ENCODE measurements around the gene CCNK. TPM values are rescaled to one million over a fixed set of nuclear protein-coding genes. Genes with fewer than 3 reads are reported as not detected.

The CCNK gene
- total and polyA plus RNA-seq, 4 experiments from 2014 or later: 7.0 to 83.4 (median 48.6) TPM

GRCh38 chr14:99552021-99552553 lies 70.9 kb downstream of the CCNK start:
- Histone ChIP-seq H3K27me3 (ENCODE audit: insufficient read depth, low read length) (no peaks in the 10 kb centered on the region), H3K27ac (ENCODE audit: low read depth, low read length) (no peak overlapping the region)
- no peak overlapping the region for H3K27ac Mint-ChIP-seq

GRCh38 chr14:99552572-99553216 lies 71.5 kb downstream of the CCNK start:
- no peak overlapping the region for H3K4me3 Mint-ChIP-seq
- DNase-seq: no peak
- Histone ChIP-seq H3K9me3 (ENCODE audit: control insufficient read depth in 1 of 2, low read length in 2 of 2) (no peaks in the 10 kb centered on the region), H3K27me3 (ENCODE audit: insufficient read depth, low read length) (no peaks in the 10 kb centered on the region), H3K36me3 (ENCODE audit: insufficient read depth, low read length) (no peaks in the 10 kb centered on the region), H3K4me3 (ENCODE audit: low read length in 2 of 2) (no peak overlapping the region), H3K27ac (ENCODE audit: low read depth, low read length) (no peak overlapping the region), H3K4me1 (ENCODE audit: insufficient read depth, low read length) (no peaks in the 10 kb centered on the region)
- no peak overlapping the region for H3K27ac Mint-ChIP-seq
- no peaks in the 10 kb centered on the region for H3K36me3 Mint-ChIP-seq
- intact Hi-C loops (cut with micrococcal nuclease): no loop called here
- ChIA-PET CTCF (ENCODE audit: partially characterized antibody) (no interaction called here), POLR2A (ENCODE audit: partially characterized antibody) (no interaction called here)
- H3K9me3 Mint-ChIP-seq: no peaks in the 10 kb centered on the region
- peaks cover 0 to 15% (median 4%) of the 10 kb centered on the region in 4 donors for H3K4me1 Mint-ChIP-seq
- peaks cover 0 to 1% of the 10 kb centered on the region in 2 donors for H3K27me3 Mint-ChIP-seq

More at GRCh38 chr14:99552021-99552553, 70.9 kb downstream of the CCNK start:
- peaks cover 0 to 15% (median 4%) of the 10 kb centered on the region in 4 donors for H3K4me1 Mint-ChIP-seq
- H3K36me3 ChIP-seq (ENCODE audit: insufficient read depth, low read length): no peaks in the 10 kb centered on the region
- POLR2A ChIA-PET (ENCODE audit: partially characterized antibody): no interaction called here
- no peak overlapping the region for H3K4me3 Mint-ChIP-seq
- DNase-seq: no peak
- no peaks in the 10 kb centered on the region for H3K9me3 ChIP-seq (ENCODE audit: control insufficient read depth in 1 of 2, low read length in 2 of 2)
- H3K9me3 Mint-ChIP-seq: no peaks in the 10 kb centered on the region
- H3K4me1 ChIP-seq (ENCODE audit: insufficient read depth, low read length): no peaks in the 10 kb centered on the region
- no peaks in the 10 kb centered on the region for H3K36me3 Mint-ChIP-seq
- intact Hi-C loops (cut with micrococcal nuclease): no loop called here
- H3K27me3 Mint-ChIP-seq: peaks cover 0 to 1% of the 10 kb centered on the region in 2 donors
- CTCF ChIA-PET (ENCODE audit: partially characterized antibody): no interaction called here
- no peak overlapping the region for H3K4me3 ChIP-seq (ENCODE audit: low read length in 2 of 2)

GRCh38 chr14:99554184-99554583 lies 73.0 kb downstream of the CCNK start:
- Mint-ChIP-seq H3K4me3 (no peak overlapping the region), H3K4me1 (peaks cover 0 to 15% (median 2%) of the 10 kb centered on the region in 4 donors), H3K27me3 (peaks cover 0 to 1% of the 10 kb centered on the region in 2 donors), H3K9me3 (no peaks in the 10 kb centered on the region), H3K27ac (no peak overlapping the region), H3K36me3 (peaks cover 0 to 8% of the 10 kb centered on the region in 2 donors)
- DNase-seq: no peak
- CTCF ChIA-PET (ENCODE audit: partially characterized antibody): no interaction called here
- Histone ChIP-seq H3K36me3 (ENCODE audit: insufficient read depth, low read length) (no peaks in the 10 kb centered on the region), H3K4me1 (ENCODE audit: insufficient read depth, low read length) (no peaks in the 10 kb centered on the region), H3K4me3 (ENCODE audit: low read length in 2 of 2) (no peak overlapping the region), H3K27me3 (ENCODE audit: insufficient read depth, low read length) (no peaks in the 10 kb centered on the region), H3K9me3 (ENCODE audit: control insufficient read depth in 1 of 2, low read length in 2 of 2) (no peaks in the 10 kb centered on the region), H3K27ac (ENCODE audit: low read depth, low read length) (no peak overlapping the region)
- intact Hi-C loops (cut with micrococcal nuclease): no loop called here
- POLR2A ChIA-PET (ENCODE audit: partially characterized antibody): no interaction called here

- H3K4me1 ChIP-seq (ENCODE audit: insufficient read depth, low read length): no peaks in the 10 kb centered on the region
- Mint-ChIP-seq H3K27ac (no peak overlapping the region), H3K4me3 (no peak overlapping the region), H3K4me1 (peaks cover 0 to 7% (median 2%) of the 10 kb centered on the region in 4 donors), H3K9me3 (no peaks in the 10 kb centered on the region), H3K27me3 (peaks cover 0 to 1% of the 10 kb centered on the region in 2 donors), H3K36me3 (peaks cover 0 to 10% of the 10 kb centered on the region in 2 donors)
- POLR2A ChIA-PET (ENCODE audit: partially characterized antibody): no interaction called here
- CTCF ChIA-PET (ENCODE audit: partially characterized antibody): no interaction called here
- intact Hi-C loops (cut with micrococcal nuclease): no loop called here
- H3K36me3 ChIP-seq (ENCODE audit: insufficient read depth, low read length): no peaks in the 10 kb centered on the region
- H3K9me3 ChIP-seq (ENCODE audit: control insufficient read depth in 1 of 2, low read length in 2 of 2): no peaks in the 10 kb centered on the region
- no peak overlapping the region for H3K27ac ChIP-seq (ENCODE audit: low read depth, low read length)
- no peaks in the 10 kb centered on the region for H3K27me3 ChIP-seq (ENCODE audit: insufficient read depth, low read length)
- DNase-seq: no peak
- H3K4me3 ChIP-seq (ENCODE audit: low read length in 2 of 2): no peak overlapping the region
Observed at GRCh38 chr14:99554757-99555531, 73.7 kb downstream of the CCNK start.

- no peak overlapping the region for H3K4me3 ChIP-seq (ENCODE audit: low read length in 2 of 2)
- DNase-seq: no peak
- no peak overlapping the region for H3K27ac ChIP-seq (ENCODE audit: low read depth, low read length)
- H3K4me1 Mint-ChIP-seq: peaks cover 0 to 5% (median under 1%) of the 10 kb centered on the region in 4 donors
- POLR2A ChIA-PET (ENCODE audit: partially characterized antibody): no interaction called here
- CTCF ChIA-PET (ENCODE audit: partially characterized antibody): interaction anchor here (0.7 kb wide), 1 partner anchor 218 kb away, joined by 3 read pairs; no protein-coding TSS in a partner anchor
- H3K36me3 Mint-ChIP-seq: peaks cover 0 to 10% of the 10 kb centered on the region in 2 donors
- H3K9me3 ChIP-seq (ENCODE audit: control insufficient read depth in 1 of 2, low read length in 2 of 2): no peaks in the 10 kb centered on the region
- H3K9me3 Mint-ChIP-seq: no peaks in the 10 kb centered on the region
- H3K27ac Mint-ChIP-seq: no peak overlapping the region
- no peaks in the 10 kb centered on the region for H3K36me3 ChIP-seq (ENCODE audit: insufficient read depth, low read length)
- intact Hi-C loops (cut with micrococcal nuclease): no loop called here
- no peak overlapping the region for H3K4me3 Mint-ChIP-seq
- H3K27me3 Mint-ChIP-seq: peaks cover 0 to under 1% of the 10 kb centered on the region in 2 donors
- H3K4me1 ChIP-seq (ENCODE audit: insufficient read depth, low read length): no peaks in the 10 kb centered on the region
- H3K27me3 ChIP-seq (ENCODE audit: insufficient read depth, low read length): no peaks in the 10 kb centered on the region
Observed at GRCh38 chr14:99556134-99556791, 75.1 kb downstream of the CCNK start.

GRCh38 chr14:99559286-99559990 lies 78.2 kb downstream of the CCNK start:
- peaks cover 2 to 8% (median 6%) of the 10 kb centered on the region in 4 donors for H3K4me1 Mint-ChIP-seq
- no peaks in the 10 kb centered on the region for H3K27me3 ChIP-seq (ENCODE audit: insufficient read depth, low read length)
- ChIA-PET CTCF (ENCODE audit: partially characterized antibody) (no interaction called here), POLR2A (ENCODE audit: partially characterized antibody) (no interaction called here)
- peaks cover 0 to 10% of the 10 kb centered on the region in 2 donors for H3K36me3 Mint-ChIP-seq
- no peak for DNase-seq
- no peak overlapping the region for H3K27ac ChIP-seq (ENCODE audit: low read depth, low read length)
- no peaks in the 10 kb centered on the region for H3K9me3 ChIP-seq (ENCODE audit: control insufficient read depth in 1 of 2, low read length in 2 of 2)
- H3K4me1 ChIP-seq (ENCODE audit: insufficient read depth, low read length): no peaks in the 10 kb centered on the region
- intact Hi-C loops (cut with micrococcal nuclease): no loop called here
- H3K27ac Mint-ChIP-seq: no peak overlapping the region
- no peak overlapping the region for H3K4me3 Mint-ChIP-seq
- no peaks in the 10 kb centered on the region for H3K36me3 ChIP-seq (ENCODE audit: insufficient read depth, low read length)
- H3K9me3 Mint-ChIP-seq: no peaks in the 10 kb centered on the region
- no peak overlapping the region for H3K4me3 ChIP-seq (ENCODE audit: low read length in 2 of 2)
- H3K27me3 Mint-ChIP-seq: no peaks in the 10 kb centered on the region

- no peaks in the 10 kb centered on the region for H3K9me3 Mint-ChIP-seq
Observed at GRCh38 chr14:99560403-99560802, 79.2 kb downstream of the CCNK start.

More at GRCh38 chr14:99560403-99560802, 79.2 kb downstream of the CCNK start:
- no peaks in the 10 kb centered on the region for H3K4me1 ChIP-seq (ENCODE audit: insufficient read depth, low read length)
- H3K36me3 ChIP-seq (ENCODE audit: insufficient read depth, low read length): no peaks in the 10 kb centered on the region
- Mint-ChIP-seq H3K4me3 (no peak overlapping the region), H3K4me1 (peaks cover 2 to 11% (median 7%) of the 10 kb centered on the region in 4 donors), H3K27me3 (no peaks in the 10 kb centered on the region), H3K27ac (no peak overlapping the region), H3K36me3 (peaks cover 0 to 10% of the 10 kb centered on the region in 2 donors)
- H3K9me3 ChIP-seq (ENCODE audit: control insufficient read depth in 1 of 2, low read length in 2 of 2): no peaks in the 10 kb centered on the region
- no peak for DNase-seq
- no peaks in the 10 kb centered on the region for H3K27me3 ChIP-seq (ENCODE audit: insufficient read depth, low read length)
- no peak overlapping the region for H3K4me3 ChIP-seq (ENCODE audit: low read length in 2 of 2)
- no peak overlapping the region for H3K27ac ChIP-seq (ENCODE audit: low read depth, low read length)
- intact Hi-C loops (cut with micrococcal nuclease): no loop called here
- ChIA-PET CTCF (ENCODE audit: partially characterized antibody) (no interaction called here), POLR2A (ENCODE audit: partially characterized antibody) (no interaction called here)

Data from CD4-positive, alpha-beta memory T cell (primary cell).